ENCODE results near the gene NCOR2.

Gene NCOR2

GRCh38 chr12:124607681-124608425, 40.4 kb upstream of the NCOR2 start:
- no peaks in the 10 kb centered on the region for H3K4me1 ChIP-seq (ENCODE audit: insufficient read depth, low read length)
- H2AFZ ChIP-seq (ENCODE audit: low read depth, low read length): no peak overlapping the region
- H3K36me3 ChIP-seq (ENCODE audit: insufficient read depth, low read length): no peaks in the 10 kb centered on the region
- no peaks in the 10 kb centered on the region for H3K9me3 ChIP-seq (ENCODE audit: low read length)
- no peak overlapping the region for H3K4me3 ChIP-seq (ENCODE audit: low read length)
- H3K27me3 ChIP-seq (ENCODE audit: insufficient read depth, low read length): peaks cover 2% of the 10 kb centered on the region

DNA sequence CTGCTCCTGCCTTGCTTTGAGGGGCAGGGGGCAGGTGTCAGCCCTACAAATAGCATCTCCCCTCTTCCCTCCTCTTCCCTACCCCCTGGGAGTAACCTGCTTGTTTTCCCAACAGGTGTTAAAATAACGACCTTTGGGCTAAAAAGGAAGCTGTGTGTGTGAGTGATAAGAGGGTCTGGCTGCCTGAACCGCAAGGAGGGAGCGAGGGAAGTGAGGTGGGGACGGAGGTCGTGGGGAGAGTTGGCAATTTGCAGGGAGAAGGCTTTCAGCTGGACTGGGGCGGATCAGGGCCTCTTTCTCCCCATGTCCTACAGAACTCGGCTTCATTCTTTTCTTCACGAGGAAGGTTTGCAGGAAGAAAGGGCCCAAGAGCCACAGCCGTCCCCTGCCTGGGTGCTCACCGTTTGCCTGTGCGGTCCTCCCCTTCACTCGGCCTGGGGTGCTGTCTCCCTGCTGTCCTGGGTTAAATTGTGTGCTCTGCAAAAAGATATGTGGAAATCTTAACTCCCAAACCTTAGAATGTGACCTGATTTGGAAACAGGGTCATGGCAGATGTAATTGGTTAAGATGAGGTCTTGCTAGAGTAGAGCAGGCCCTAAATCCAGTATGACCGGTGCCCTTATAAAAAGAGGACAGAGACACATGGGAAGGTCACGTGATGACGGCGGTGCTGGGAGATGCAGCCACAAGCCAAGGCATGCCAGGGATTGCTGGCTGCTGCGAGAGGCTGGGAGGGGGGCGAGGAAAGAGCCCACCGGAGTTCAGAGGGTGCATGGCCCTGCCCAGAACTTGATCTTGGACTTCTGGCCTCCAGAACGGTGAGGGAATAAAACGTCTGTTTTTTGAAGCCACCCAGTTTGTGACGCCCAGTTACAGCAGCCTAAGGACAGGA, 38.7 kb upstream of the NCOR2 start:
- H3K9me3 ChIP-seq (ENCODE audit: low read length): no peaks in the 10 kb centered on the region
- no peak overlapping the region for H2AFZ ChIP-seq (ENCODE audit: low read depth, low read length)
- no peak overlapping the region for H3K4me3 ChIP-seq (ENCODE audit: low read length)
- peaks cover 3% of the 10 kb centered on the region for H3K27me3 ChIP-seq (ENCODE audit: insufficient read depth, low read length)
- H3K4me1 ChIP-seq (ENCODE audit: insufficient read depth, low read length): no peaks in the 10 kb centered on the region
- no peaks in the 10 kb centered on the region for H3K36me3 ChIP-seq (ENCODE audit: insufficient read depth, low read length)

GRCh38 chr12:124605150-124605882, 37.9 kb upstream of the NCOR2 start:
- H3K4me3 ChIP-seq (ENCODE audit: low read length): no peak overlapping the region

DNA sequence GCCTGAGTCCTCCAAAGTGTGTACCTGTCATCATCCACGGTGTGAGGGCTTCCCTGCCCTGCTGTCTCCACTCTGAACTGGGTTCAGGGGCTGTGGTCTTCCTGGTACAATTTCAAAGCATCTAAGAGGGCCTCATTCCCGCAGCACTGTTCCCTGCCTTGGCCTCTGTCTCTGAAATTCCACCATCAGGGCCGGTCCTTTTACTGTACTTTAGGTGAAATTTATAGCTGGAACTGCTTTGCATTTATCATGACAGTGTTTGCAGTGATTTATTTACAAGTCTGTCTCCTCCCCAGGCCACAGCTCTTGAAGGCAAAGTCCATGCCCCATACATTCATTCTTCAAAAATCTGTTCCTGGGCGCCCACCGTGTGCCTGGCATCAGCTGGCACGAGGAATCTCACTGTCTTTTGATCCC, 36.9 kb upstream of the NCOR2 start:
- Histone ChIP-seq H3K4me1 (ENCODE audit: insufficient read depth, low read length) (no peaks in the 10 kb centered on the region), H2AFZ (ENCODE audit: low read depth, low read length) (no peak overlapping the region), H3K36me3 (ENCODE audit: insufficient read depth, low read length) (no peaks in the 10 kb centered on the region), H3K4me3 (ENCODE audit: low read length) (no peak overlapping the region), H3K9me3 (ENCODE audit: low read length) (no peaks in the 10 kb centered on the region), H3K27me3 (ENCODE audit: insufficient read depth, low read length) (peaks cover 3% of the 10 kb centered on the region)

More at GRCh38 chr12:124605150-124605882, 37.9 kb upstream of the NCOR2 start:
- no peaks in the 10 kb centered on the region for H3K9me3 ChIP-seq (ENCODE audit: low read length)
- no peaks in the 10 kb centered on the region for H3K36me3 ChIP-seq (ENCODE audit: insufficient read depth, low read length)
- H3K27me3 ChIP-seq (ENCODE audit: insufficient read depth, low read length): peaks cover 3% of the 10 kb centered on the region
- no peak overlapping the region for H2AFZ ChIP-seq (ENCODE audit: low read depth, low read length)
- H3K4me1 ChIP-seq (ENCODE audit: insufficient read depth, low read length): no peaks in the 10 kb centered on the region

DNA sequence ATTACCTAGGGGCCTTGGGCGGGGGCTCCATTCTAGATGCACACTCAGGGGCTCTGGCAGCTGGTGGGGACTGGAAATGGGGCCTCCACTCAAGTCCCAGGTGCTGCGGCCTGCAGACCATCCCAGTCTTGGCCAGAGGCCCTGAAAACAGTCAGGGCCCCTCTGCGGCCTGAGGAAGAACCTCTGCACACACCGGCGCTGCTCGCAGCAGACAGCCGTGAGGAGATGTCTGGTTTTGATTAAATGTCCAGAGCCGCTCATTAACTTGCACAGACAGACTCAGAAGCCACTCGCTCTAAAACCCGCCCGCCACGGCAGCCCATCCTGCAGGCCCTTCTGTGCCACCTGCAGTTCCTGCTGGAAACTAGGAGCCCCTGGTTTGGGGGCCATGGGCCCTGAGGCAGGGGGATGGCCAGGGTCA, 36.4 kb upstream of the NCOR2 start:
- no peak overlapping the region for H3K4me3 ChIP-seq (ENCODE audit: low read length)
- no peaks in the 10 kb centered on the region for H3K36me3 ChIP-seq (ENCODE audit: insufficient read depth, low read length)
- no peaks in the 10 kb centered on the region for H3K4me1 ChIP-seq (ENCODE audit: insufficient read depth, low read length)
- H2AFZ ChIP-seq (ENCODE audit: low read depth, low read length): no peak overlapping the region
- peaks cover 3% of the 10 kb centered on the region for H3K27me3 ChIP-seq (ENCODE audit: insufficient read depth, low read length)
- H3K9me3 ChIP-seq (ENCODE audit: low read length): no peaks in the 10 kb centered on the region

DNA sequence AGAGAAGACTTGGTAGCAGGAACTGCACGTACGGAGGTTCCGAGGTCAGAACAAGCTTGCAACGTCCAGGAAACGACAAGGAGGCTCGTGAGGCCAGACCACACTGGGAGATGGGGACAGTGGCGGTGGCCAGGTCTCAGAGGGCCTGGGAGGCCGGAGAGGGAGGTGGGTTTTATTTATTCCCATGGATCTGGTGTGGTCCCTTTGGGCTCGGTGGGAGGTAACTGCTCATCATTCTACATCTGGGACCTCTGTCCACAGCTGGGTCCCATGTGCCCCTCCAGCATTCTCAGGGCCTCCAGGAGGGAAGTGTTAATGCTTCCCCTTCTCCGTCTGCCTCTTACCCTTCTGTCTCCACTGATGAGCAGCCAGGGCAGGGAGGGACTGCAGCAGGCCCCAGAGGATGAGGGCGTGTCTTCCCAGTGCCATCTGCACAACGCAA, 35.7 kb upstream of the NCOR2 start:
- Histone ChIP-seq H3K4me1 (ENCODE audit: insufficient read depth, low read length) (no peaks in the 10 kb centered on the region), H3K9me3 (ENCODE audit: low read length) (no peaks in the 10 kb centered on the region), H3K4me3 (ENCODE audit: low read length) (no peak overlapping the region), H2AFZ (ENCODE audit: low read depth, low read length) (no peak overlapping the region), H3K27me3 (ENCODE audit: insufficient read depth, low read length) (peaks cover 3% of the 10 kb centered on the region), H3K36me3 (ENCODE audit: insufficient read depth, low read length) (no peaks in the 10 kb centered on the region)

- Histone ChIP-seq H3K9me3 (ENCODE audit: low read length) (no peaks in the 10 kb centered on the region), H3K27me3 (ENCODE audit: insufficient read depth, low read length) (peaks cover 3% of the 10 kb centered on the region), H2AFZ (ENCODE audit: low read depth, low read length) (no peak overlapping the region), H3K4me1 (ENCODE audit: insufficient read depth, low read length) (no peaks in the 10 kb centered on the region), H3K4me3 (ENCODE audit: low read length) (no peak overlapping the region), H3K36me3 (ENCODE audit: insufficient read depth, low read length) (no peaks in the 10 kb centered on the region)
Observed at GRCh38 chr12:124601706-124602105, 34.3 kb upstream of the NCOR2 start.

- Histone ChIP-seq H3K9me3 (ENCODE audit: low read length) (no peaks in the 10 kb centered on the region), H3K36me3 (ENCODE audit: insufficient read depth, low read length) (no peaks in the 10 kb centered on the region), H2AFZ (ENCODE audit: low read depth, low read length) (no peak overlapping the region), H3K4me1 (ENCODE audit: insufficient read depth, low read length) (no peaks in the 10 kb centered on the region), H3K4me3 (ENCODE audit: low read length) (no peak overlapping the region), H3K27me3 (ENCODE audit: insufficient read depth, low read length) (peaks cover 3% of the 10 kb centered on the region)
Observed at GRCh38 chr12:124599074-124599999, 31.9 kb upstream of the NCOR2 start.

GRCh38 chr12:124597041-124597440, 29.6 kb upstream of the NCOR2 start:
- no peak overlapping the region for H3K4me3 ChIP-seq (ENCODE audit: low read length)
- no peak overlapping the region for H2AFZ ChIP-seq (ENCODE audit: low read depth, low read length)
- H3K36me3 ChIP-seq (ENCODE audit: insufficient read depth, low read length): no peaks in the 10 kb centered on the region
- no peaks in the 10 kb centered on the region for H3K27me3 ChIP-seq (ENCODE audit: insufficient read depth, low read length)
- no peaks in the 10 kb centered on the region for H3K4me1 ChIP-seq (ENCODE audit: insufficient read depth, low read length)
- no peaks in the 10 kb centered on the region for H3K9me3 ChIP-seq (ENCODE audit: low read length)

- Histone ChIP-seq H3K27me3 (ENCODE audit: insufficient read depth, low read length) (no peaks in the 10 kb centered on the region), H3K9me3 (ENCODE audit: low read length) (no peaks in the 10 kb centered on the region), H3K4me3 (ENCODE audit: low read length) (no peak overlapping the region), H3K36me3 (ENCODE audit: insufficient read depth, low read length) (no peaks in the 10 kb centered on the region), H2AFZ (ENCODE audit: low read depth, low read length) (no peak overlapping the region), H3K4me1 (ENCODE audit: insufficient read depth, low read length) (no peaks in the 10 kb centered on the region)
Observed at GRCh38 chr12:124595444-124595843, 28.0 kb upstream of the NCOR2 start.

DNA sequence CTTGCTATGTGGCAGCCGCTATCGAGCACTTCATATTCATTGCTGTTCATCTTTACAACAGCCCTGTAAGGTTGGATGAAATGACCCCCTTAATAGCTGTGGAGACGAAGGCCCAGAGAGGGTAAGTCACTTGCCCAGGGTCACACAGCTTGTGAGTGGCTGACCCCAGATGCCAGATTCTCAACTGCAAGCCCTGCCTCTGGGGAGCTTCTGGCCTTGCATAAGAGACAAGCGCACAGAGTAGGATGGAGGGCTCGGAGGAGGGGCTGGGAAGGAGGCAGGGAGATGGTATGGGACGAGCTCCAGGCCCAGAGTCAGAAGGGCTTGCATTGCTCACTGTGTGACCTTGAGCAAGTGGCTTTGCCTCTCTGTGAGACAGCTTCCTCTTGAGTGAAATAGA, 27.4 kb upstream of the NCOR2 start:
- no peak overlapping the region for H2AFZ ChIP-seq (ENCODE audit: low read depth, low read length)
- H3K4me3 ChIP-seq (ENCODE audit: low read length): no peak overlapping the region
- no peaks in the 10 kb centered on the region for H3K9me3 ChIP-seq (ENCODE audit: low read length)

GRCh38 chr12:124593851-124594401, 26.5 kb upstream of the NCOR2 start:
- peaks cover 1% of the 10 kb centered on the region for H3K4me1 ChIP-seq (ENCODE audit: insufficient read depth, low read length)
- no peaks in the 10 kb centered on the region for H3K9me3 ChIP-seq (ENCODE audit: low read length)
- no peak overlapping the region for H2AFZ ChIP-seq (ENCODE audit: low read depth, low read length)
- no peaks in the 10 kb centered on the region for H3K27me3 ChIP-seq (ENCODE audit: insufficient read depth, low read length)
- no peaks in the 10 kb centered on the region for H3K36me3 ChIP-seq (ENCODE audit: insufficient read depth, low read length)
- H3K4me3 ChIP-seq (ENCODE audit: low read length): no peak overlapping the region

More for the DNA sequence above, 27.4 kb upstream of the NCOR2 start:
- Histone ChIP-seq H3K4me1 (ENCODE audit: insufficient read depth, low read length) (no peaks in the 10 kb centered on the region), H3K27me3 (ENCODE audit: insufficient read depth, low read length) (no peaks in the 10 kb centered on the region), H3K36me3 (ENCODE audit: insufficient read depth, low read length) (no peaks in the 10 kb centered on the region)

All from neuron (in vitro differentiated cells).